H9 (cell line): ENCODE results near the gene PVALB. TPM values are rescaled to one million over a fixed set of nuclear protein-coding genes. Genes with fewer than 3 reads are reported as not detected.

Experiments used
- DNase-seq: peaks from one replicate; pipeline ENCODE4 v3.0.0-alpha.2; 2017
- H2AFZ ChIP-seq: one replicate; pipeline ENCODE4 v1.6.1; 2013; ENCODE audit warnings: mild to moderate bottlenecking, low read length, control low read depth, moderate library complexity
- H2AK5ac ChIP-seq: 2 replicates; pipeline ENCODE4 v1.6.1; 2013; ENCODE audit warnings: low read length, control low read depth, mixed read lengths; ENCODE audit not compliant: insufficient read length
- H2BK120ac ChIP-seq: one replicate; pipeline ENCODE4 v1.6.1; 2013; ENCODE audit warnings: low read depth, mild to moderate bottlenecking, low read length, control low read depth, inconsistent platforms; ENCODE audit not compliant: poor library complexity, severe bottlenecking
- H2BK12ac ChIP-seq: 2 replicates; pipeline ENCODE4 v1.6.1; 2013; ENCODE audit warnings: low read length, control low read depth, mixed read lengths, low read depth; ENCODE audit not compliant: insufficient read length
- H2BK15ac ChIP-seq: 2 replicates; pipeline ENCODE4 v1.6.1; 2013; ENCODE audit warnings: low read depth, low read length, control low read depth
- H2BK20ac ChIP-seq: one replicate; pipeline ENCODE4 v1.6.1; 2013; ENCODE audit warnings: low read depth, mild to moderate bottlenecking, low read length, control low read depth, inconsistent platforms; ENCODE audit not compliant: poor library complexity, severe bottlenecking
- H2BK5ac ChIP-seq: 2 replicates; pipeline ENCODE4 v1.6.1; 2013; ENCODE audit warnings: low read length, control low read depth, mixed read lengths; ENCODE audit not compliant: insufficient read length
- H3K14ac ChIP-seq: 2 replicates; pipeline ENCODE4 v1.6.1; 2013; ENCODE audit warnings: low read length, control low read depth; ENCODE audit not compliant: insufficient read depth
- H3K18ac ChIP-seq: 2 replicates; pipeline ENCODE4 v1.6.1; 2013; ENCODE audit warnings: low read depth, mild to moderate bottlenecking, mixed read lengths, low read length, control low read depth; ENCODE audit not compliant: insufficient read length
- H3K23ac ChIP-seq: 2 replicates; pipeline ENCODE4 v1.6.1; 2013; ENCODE audit warnings: low read length, control low read depth, mixed read lengths, low read depth; ENCODE audit not compliant: insufficient read length
- H3K23me2 ChIP-seq: 2 replicates; pipeline ENCODE4 v1.6.1; 2013; ENCODE audit warnings: low read depth, mild to moderate bottlenecking, mixed read lengths, low read length, control low read depth; ENCODE audit not compliant: insufficient read length, poor library complexity, severe bottlenecking
- H3K27ac ChIP-seq: 2 replicates; pipeline ENCODE4 v1.5.1; 2013; ENCODE audit warnings: low read length, control low read depth, mixed read lengths, low read depth; ENCODE audit not compliant: insufficient read length
- H3K27me3 ChIP-seq: 2 replicates; pipeline ENCODE4 v1.6.1; 2013; ENCODE audit warnings: low read length, control low read depth, inconsistent platforms; ENCODE audit not compliant: insufficient read depth
- H3K4ac ChIP-seq: 2 replicates; pipeline ENCODE4 v1.6.1; 2013; ENCODE audit warnings: low read depth, mild to moderate bottlenecking, control low read depth, inconsistent platforms, low read length, moderate library complexity
- H3K4me1 ChIP-seq: 2 replicates; pipeline ENCODE4 v1.6.1; 2013; ENCODE audit warnings: low read length, control low read depth, inconsistent platforms; ENCODE audit not compliant: insufficient read depth
- H3K4me2 ChIP-seq: 2 replicates; pipeline ENCODE4 v1.6.1; 2013; ENCODE audit warnings: low read length, control low read depth, mixed read lengths; ENCODE audit not compliant: insufficient read length, insufficient read depth
- H3K56ac ChIP-seq: 2 replicates; pipeline ENCODE4 v1.6.1; 2013; ENCODE audit warnings: low read depth, mild to moderate bottlenecking, mixed read lengths, low read length, control low read depth; ENCODE audit not compliant: insufficient read length
- H3K79me1 ChIP-seq: 2 replicates; pipeline ENCODE4 v1.6.1; 2013; ENCODE audit warnings: low read depth, mild to moderate bottlenecking, moderate library complexity, low read length, control low read depth, inconsistent platforms; ENCODE audit not compliant: insufficient read depth, poor library complexity, severe bottlenecking
- H3K79me2 ChIP-seq: 2 replicates; pipeline ENCODE4 v1.6.1; 2013; ENCODE audit warnings: low read length, control low read depth, inconsistent platforms; ENCODE audit not compliant: insufficient read depth
- H3K9ac ChIP-seq: 2 replicates; pipeline ENCODE4 v1.6.1; 2013; ENCODE audit warnings: low read length, control low read depth, mixed read lengths; ENCODE audit not compliant: insufficient read length; ENCODE audit errors: extremely low read depth
- H3K9me3 ChIP-seq: one replicate; pipeline ENCODE4 v1.6.1; 2013; ENCODE audit warnings: low read depth, low read length, inconsistent platforms; ENCODE audit not compliant: control insufficient read depth
- H3T11ph ChIP-seq: one replicate; pipeline ENCODE4 v1.6.1; 2013; ENCODE audit warnings: mild to moderate bottlenecking, low read length, control low read depth, inconsistent platforms
- H4K20me1 ChIP-seq: one replicate; pipeline ENCODE4 v1.6.1; 2013; ENCODE audit not compliant: control insufficient read depth, insufficient read length, insufficient read depth
- H4K5ac ChIP-seq: 2 replicates; pipeline ENCODE4 v1.6.1; 2013; ENCODE audit warnings: low read depth, mild to moderate bottlenecking, mixed read lengths, low read length, control low read depth; ENCODE audit not compliant: insufficient read length
- H4K8ac ChIP-seq: replicated peaks from 2 replicates; pipeline ENCODE4 v1.6.1; 2013; ENCODE audit warnings: low read length, control low read depth, mixed read lengths, low read depth; ENCODE audit not compliant: insufficient read length
- H4K91ac ChIP-seq: 2 replicates; pipeline ENCODE4 v1.6.1; 2013; ENCODE audit warnings: low read depth, mild to moderate bottlenecking, moderate library complexity, mixed read lengths, low read length, control low read depth; ENCODE audit not compliant: insufficient read length
- H3K27ac Mint-ChIP-seq, 3 experiments: 2 replicates in 2 of 3; 3 replicates in 1 of 3; pipeline ENCODE4 v1.8.0; 2020 to 2021; ENCODE audit warnings: mixed read lengths in 3 of 3, mild to moderate bottlenecking in 1 of 3, moderate library complexity in 1 of 3
- H3K27me3 Mint-ChIP-seq: 2 replicates; pipeline ENCODE4 v1.8.0; 2021; ENCODE audit warnings: low read depth, mild to moderate bottlenecking, moderate library complexity, mixed read lengths
- H3K36me3 Mint-ChIP-seq, 3 experiments: 2 replicates in 2 of 3; 3 replicates in 1 of 3; pipeline ENCODE4 v1.8.0; 2020 to 2021; ENCODE audit warnings: low read depth in 3 of 3, mixed read lengths in 3 of 3; ENCODE audit not compliant: insufficient read depth in 1 of 3
- H3K4me1 Mint-ChIP-seq, 2 experiments: 2 replicates each; pipeline ENCODE4 v1.8.0; 2020; ENCODE audit warnings: mixed read lengths in 2 of 2
- H3K4me3 Mint-ChIP-seq, 2 experiments: 2 replicates in 1 of 2; 3 replicates in 1 of 2; pipeline ENCODE4 v1.8.0; 2020 to 2021; ENCODE audit warnings: mild to moderate bottlenecking in 2 of 2, mixed read lengths in 2 of 2, moderate library complexity in 1 of 2
- H3K9me3 Mint-ChIP-seq, 2 experiments: 2 replicates in 1 of 2; 3 replicates in 1 of 2; pipeline ENCODE4 v1.8.0; 2020; ENCODE audit warnings: mild to moderate bottlenecking in 2 of 2, mixed read lengths in 2 of 2, moderate library complexity in 1 of 2
- WGBS: extraction: QIAGEN DNeasy Blood & Tissue Kit; methylation state at CpG from one replicate; pipeline ENCODE4 v1.1.7; 2013; ENCODE audit warnings: missing lambda C conversion rate, low lambda C conversion rate, mixed read lengths; ENCODE audit not compliant: insufficient read length; ENCODE audit errors: extremely low coverage; 5-methylcytosine and 5-hydroxymethylcytosine counted together
- total RNA-seq: library from RNA; stranded (reverse); gene quantifications from 2 replicates; pipeline ENCODE4 v1.2.1, GENCODE V29; 2021
- TF ChIP-seq, protein P1 (sequence below): fragments of 200-600 bp; sonication (generic); conservative IDR thresholded peaks from 3 replicates; pipeline ENCODE4 v1.8.0; 2021; ENCODE audit warnings: antibody characterized with exemption, mild to moderate bottlenecking

The PVALB gene
- total RNA-seq, 1 experiment from 2014 or later = 2.7 TPM

DNA sequence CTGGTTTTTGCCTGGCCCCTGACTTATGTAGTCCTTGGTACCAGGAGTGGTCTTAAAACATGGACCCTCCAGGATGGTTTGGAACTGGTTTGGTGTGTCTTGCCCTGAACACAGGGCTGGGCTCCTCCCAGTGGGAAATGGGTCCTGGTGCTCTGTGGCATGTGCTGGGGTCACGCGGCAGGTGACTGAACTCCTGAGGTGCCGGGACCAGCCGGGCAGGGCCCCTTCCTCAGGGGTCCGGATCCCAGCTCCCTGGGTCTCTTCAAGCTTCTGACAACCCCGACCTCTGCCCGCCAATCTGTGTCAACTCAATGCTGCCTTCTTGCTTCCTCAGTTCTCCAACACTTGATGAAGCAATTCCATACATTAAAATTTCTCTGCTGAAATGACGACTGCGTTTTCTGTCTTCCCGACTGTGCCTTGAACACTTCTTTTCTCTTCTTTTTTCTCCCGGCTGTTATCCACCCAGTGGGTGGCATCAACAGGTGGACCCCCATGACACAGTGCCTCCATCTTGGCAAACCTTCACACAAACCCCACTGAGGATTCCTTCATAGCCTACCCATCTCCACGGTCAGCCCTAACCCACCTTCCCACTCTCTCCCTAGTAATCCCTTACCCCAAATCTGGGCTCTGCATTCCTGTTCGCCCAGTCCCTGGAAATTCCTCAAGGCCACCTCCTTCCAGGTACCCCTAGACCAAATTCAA lies 45.3 kb downstream of the PVALB start:
- no peak overlapping the region for H2AK5ac ChIP-seq
- H3K18ac ChIP-seq = no peak overlapping the region
- H3K4me2 ChIP-seq = no peak overlapping the region
- no peak overlapping the region for H3K56ac ChIP-seq
- no peaks in the 10 kb centered on the region for H3K79me2 ChIP-seq
- peaks cover 2% of the 10 kb centered on the region for H3K27me3 Mint-ChIP-seq
- no peak overlapping the region for H3K27ac ChIP-seq
- H3K27me3 ChIP-seq = no peaks in the 10 kb centered on the region
- no peak overlapping the region for H2BK5ac ChIP-seq
- H3K9me3 ChIP-seq = no peaks in the 10 kb centered on the region
- H3K36me3 Mint-ChIP-seq = peaks cover 4 to 21% (median 20%) of the 10 kb centered on the region in 3 experiments; a peak in 5 of 7 replicates
- H2BK20ac ChIP-seq = no peak overlapping the region
- H3K27ac Mint-ChIP-seq = no peak overlapping the region
- no peak overlapping the region for H3K4ac ChIP-seq
- no peak overlapping the region for H3T11ph ChIP-seq
- H3K9ac ChIP-seq = no peak overlapping the region
- H2BK15ac ChIP-seq = no peak overlapping the region
- no peaks in the 10 kb centered on the region for H4K20me1 ChIP-seq
- H3K23me2 ChIP-seq = peaks cover 2% of the 10 kb centered on the region
- H3K9me3 Mint-ChIP-seq = peaks cover 2% of the 10 kb centered on the region in 2 experiments; a peak in 4 of 5 replicates
- no peak overlapping the region for H3K14ac ChIP-seq
- H3K79me1 ChIP-seq = no peaks in the 10 kb centered on the region
- no peak for DNase-seq
- WGBS = no CpG with 5 or more reads among the region's 13 CpGs
- no peak overlapping the region for H4K91ac ChIP-seq
- H2BK12ac ChIP-seq = no peak overlapping the region
- peaks cover 16 to 17% of the 10 kb centered on the region in 2 experiments for H3K4me1 Mint-ChIP-seq
- H3K23ac ChIP-seq = no peak overlapping the region
- H4K5ac ChIP-seq = no peak overlapping the region
- no peak overlapping the region for H3K4me3 Mint-ChIP-seq
- H2BK120ac ChIP-seq = no peak overlapping the region
- no peak overlapping the region for H4K8ac ChIP-seq
- H2AFZ ChIP-seq = no peak overlapping the region
- TF ChIP-seq, protein P1, sequence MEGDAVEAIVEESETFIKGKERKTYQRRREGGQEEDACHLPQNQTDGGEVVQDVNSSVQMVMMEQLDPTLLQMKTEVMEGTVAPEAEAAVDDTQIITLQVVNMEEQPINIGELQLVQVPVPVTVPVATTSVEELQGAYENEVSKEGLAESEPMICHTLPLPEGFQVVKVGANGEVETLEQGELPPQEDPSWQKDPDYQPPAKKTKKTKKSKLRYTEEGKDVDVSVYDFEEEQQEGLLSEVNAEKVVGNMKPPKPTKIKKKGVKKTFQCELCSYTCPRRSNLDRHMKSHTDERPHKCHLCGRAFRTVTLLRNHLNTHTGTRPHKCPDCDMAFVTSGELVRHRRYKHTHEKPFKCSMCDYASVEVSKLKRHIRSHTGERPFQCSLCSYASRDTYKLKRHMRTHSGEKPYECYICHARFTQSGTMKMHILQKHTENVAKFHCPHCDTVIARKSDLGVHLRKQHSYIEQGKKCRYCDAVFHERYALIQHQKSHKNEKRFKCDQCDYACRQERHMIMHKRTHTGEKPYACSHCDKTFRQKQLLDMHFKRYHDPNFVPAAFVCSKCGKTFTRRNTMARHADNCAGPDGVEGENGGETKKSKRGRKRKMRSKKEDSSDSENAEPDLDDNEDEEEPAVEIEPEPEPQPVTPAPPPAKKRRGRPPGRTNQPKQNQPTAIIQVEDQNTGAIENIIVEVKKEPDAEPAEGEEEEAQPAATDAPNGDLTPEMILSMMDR = no peak
- H3K4me1 ChIP-seq = no peaks in the 10 kb centered on the region
